ENCODE data around the gene PRKAG1.

Gene PRKAG1

GRCh38 chr12:48980953-48981756 is 37.4 kb downstream of the PRKAG1 start:
- H3K4me3 ChIP-seq (ENCODE audit: low read depth, low read length): peak overlapping the region; percentile 30
- TF ChIP-seq CTCF (IDR thresholded peaks at IDR 0.05; ENCODE audit: insufficient read depth, low read length, missing control alignments): no peak
- DNase-seq (ENCODE audit: low read depth, low spot score): no peak
- ChIA-PET POLR2A (no interaction called here), CTCF (interaction anchor here (1.3 to 40.7 kb wide), 3 partner anchors 10 to 37 kb away, joined by 5 to 1340 read pairs (median 1340); partner anchors contain the start of genes ARF3, DDN, PRKAG1 and WNT1)

DNA sequence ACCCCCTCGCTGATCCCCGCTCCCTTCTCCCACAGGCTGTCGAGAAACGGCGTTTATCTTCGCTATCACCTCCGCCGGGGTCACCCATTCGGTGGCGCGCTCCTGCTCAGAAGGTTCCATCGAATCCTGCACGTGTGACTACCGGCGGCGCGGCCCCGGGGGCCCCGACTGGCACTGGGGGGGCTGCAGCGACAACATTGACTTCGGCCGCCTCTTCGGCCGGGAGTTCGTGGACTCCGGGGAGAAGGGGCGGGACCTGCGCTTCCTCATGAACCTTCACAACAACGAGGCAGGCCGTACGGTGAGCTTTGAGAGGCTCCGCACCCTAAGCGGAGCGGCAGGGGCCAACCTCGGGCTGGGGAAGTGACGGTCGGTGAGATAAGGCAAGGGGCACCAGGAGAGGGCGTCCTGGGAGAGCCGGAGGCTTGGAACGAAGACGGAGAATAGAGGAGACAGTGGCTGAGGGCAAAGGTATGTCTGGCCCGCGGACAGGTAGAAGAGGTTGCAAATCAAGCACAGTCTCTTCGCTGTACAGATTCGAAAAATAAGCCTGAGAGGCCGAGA is 38.1 kb downstream of the PRKAG1 start:
- peak; percentile 26 for TF ChIP-seq CTCF (IDR thresholded peaks at IDR 0.05; ENCODE audit: insufficient read depth, low read length, missing control alignments)
- ChIA-PET POLR2A (interaction anchor here (0.6 kb wide), 1 partner anchor 278 kb away, joined by 3 read pairs; no protein-coding TSS in a partner anchor), CTCF (interaction anchor here (1.3 to 40.7 kb wide), 6 partner anchors 9 to 128 kb away, joined by 3 to 1340 read pairs (median 26); partner anchors contain the start of genes ARF3, DDN, DDX23 and PRKAG1)
- H3K4me3 ChIP-seq (ENCODE audit: low read depth, low read length): no peak overlapping the region
- no peak for DNase-seq (ENCODE audit: low read depth, low spot score)

DNA sequence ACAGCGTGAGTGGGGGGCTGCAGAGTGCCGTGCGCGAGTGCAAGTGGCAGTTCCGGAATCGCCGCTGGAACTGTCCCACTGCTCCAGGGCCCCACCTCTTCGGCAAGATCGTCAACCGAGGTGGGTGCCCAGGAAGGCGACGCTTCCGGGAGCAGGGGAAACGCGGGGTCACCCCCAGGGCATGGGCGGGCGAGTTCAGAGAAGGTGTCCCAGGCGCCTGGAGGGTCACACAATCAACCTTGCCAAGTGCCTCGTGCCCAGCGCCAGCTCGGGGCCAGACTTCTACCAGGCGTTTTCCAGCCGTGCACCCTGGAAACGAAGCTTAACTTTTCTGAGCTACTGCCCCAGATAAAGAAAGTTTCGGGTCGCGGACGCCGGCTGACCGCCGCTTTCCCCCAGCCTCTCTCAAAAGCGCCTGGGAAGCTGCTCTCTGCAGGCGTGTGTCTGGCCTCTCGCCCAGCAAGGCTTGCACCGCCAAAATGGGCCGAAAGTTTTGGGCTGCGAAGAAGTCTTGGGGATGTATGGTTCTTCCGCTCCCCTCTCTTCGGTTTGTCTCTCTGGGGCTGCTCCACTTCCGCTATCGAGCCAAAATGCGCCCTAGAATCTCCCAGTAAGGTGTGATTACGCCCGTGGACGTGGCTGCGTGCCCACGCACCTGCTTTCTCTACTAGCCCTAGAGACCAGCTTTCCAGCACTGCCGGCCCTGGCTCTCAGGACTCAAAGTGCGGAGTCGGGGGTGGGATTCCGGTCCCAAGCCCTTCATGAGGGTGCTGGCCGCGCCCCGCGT is 38.8 kb downstream of the PRKAG1 start:
- no peak for DNase-seq (ENCODE audit: low read depth, low spot score)
- ChIA-PET CTCF (interaction anchor here (1.3 to 40.7 kb wide), 6 partner anchors 9 to 127 kb away, joined by 3 to 1340 read pairs (median 26); partner anchors contain the start of genes ARF3, DDN, DDX23 and WNT1), POLR2A (interaction anchor here (0.6 kb wide), 1 partner anchor 279 kb away, joined by 3 read pairs; no protein-coding TSS in a partner anchor)
- H3K4me3 ChIP-seq (ENCODE audit: low read depth, low read length): no peak overlapping the region; the same call in 1 of the 2 replicates
- no peak for TF ChIP-seq CTCF (IDR thresholded peaks at IDR 0.05; ENCODE audit: insufficient read depth, low read length, missing control alignments)

- no peak overlapping the region for H3K4me3 ChIP-seq (ENCODE audit: low read depth, low read length)
- ChIA-PET CTCF (interaction anchor here (0.9 to 40.7 kb wide), 11 partner anchors 8 to 126 kb away, joined by 3 to 1340 read pairs (median 5); partner anchors contain the start of genes ARF3, DDN, DDX23 and WNT1), POLR2A (no interaction called here)
- DNase-seq (ENCODE audit: low read depth, low spot score): no peak
- no peak for TF ChIP-seq CTCF (IDR thresholded peaks at IDR 0.05; ENCODE audit: insufficient read depth, low read length, missing control alignments)
Observed at GRCh38 chr12:48978741-48979601, 39.6 kb downstream of the PRKAG1 start.

DNA sequence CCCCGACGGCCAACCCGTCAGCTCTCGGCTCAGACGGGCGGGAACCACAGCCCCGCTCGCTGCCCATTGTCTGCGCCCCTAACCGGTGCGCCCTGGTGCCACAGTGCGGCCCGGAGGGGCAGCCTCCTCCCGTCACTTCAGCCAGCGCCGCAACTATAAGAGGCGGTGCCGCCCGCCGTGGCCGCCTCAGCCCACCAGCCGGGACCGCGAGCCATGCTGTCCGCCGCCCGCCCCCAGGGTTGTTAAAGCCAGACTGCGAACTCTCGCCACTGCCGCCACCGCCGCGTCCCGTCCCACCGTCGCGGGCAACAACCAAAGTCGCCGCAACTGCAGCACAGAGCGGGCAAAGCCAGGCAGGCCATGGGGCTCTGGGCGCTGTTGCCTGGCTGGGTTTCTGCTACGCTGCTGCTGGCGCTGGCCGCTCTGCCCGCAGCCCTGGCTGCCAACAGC is 40.3 kb downstream of the PRKAG1 start, which contains the start of gene WNT1:
WNT1 (plus strand) TSS at position 32 of the 450 bp plus-strand sequence; CDS start at position 361, 329 bp downstream.
- no peak within 1 kb of the TSS for H3K4me3 ChIP-seq (ENCODE audit: low read depth, low read length)
- POLR2A ChIA-PET: no interaction called here

More for the DNA sequence above, 40.3 kb downstream of the PRKAG1 start, which contains the start of gene WNT1:
- CTCF ChIA-PET: interaction anchor here (0.9 to 40.7 kb wide), 14 partner anchors 7 to 126 kb away, joined by 3 to 1340 read pairs (median 5); partner anchors contain the start of genes ARF3, DDN, DDX23 and WNT1
- no peak for TF ChIP-seq CTCF (IDR thresholded peaks at IDR 0.05; ENCODE audit: insufficient read depth, low read length, missing control alignments)
- no peak for DNase-seq (ENCODE audit: low read depth, low spot score)

All from AG04449 (cell line).